ENCODE measurements around the gene UNC5C. TPM values are rescaled to one million over a fixed set of nuclear protein-coding genes. Genes with fewer than 3 reads are reported as not detected.

The UNC5C gene
- total RNA-seq, 1 donor from 2014 or later, result 2.6 TPM

DNA sequence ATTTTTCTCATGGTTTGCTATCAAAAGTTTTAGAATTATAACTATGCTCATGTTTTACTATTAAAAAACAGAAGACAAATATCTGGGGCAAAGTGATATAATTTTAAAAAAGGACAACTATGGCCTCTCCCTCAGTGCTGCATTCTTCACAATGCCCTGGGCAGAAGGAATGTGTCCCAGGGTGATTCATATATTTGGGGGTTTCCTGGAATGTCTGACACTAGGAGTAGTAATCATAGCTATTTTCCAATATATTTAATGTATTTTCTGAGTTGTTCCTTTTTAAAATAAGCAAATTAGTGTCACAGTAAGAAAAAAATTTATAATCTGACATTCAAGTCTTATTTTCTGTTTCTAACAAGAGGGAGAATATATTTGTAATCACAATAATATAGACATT, 281.7 kb downstream of the UNC5C start:
- no peak for DNase-seq (ENCODE audit: low spot score)

DNA sequence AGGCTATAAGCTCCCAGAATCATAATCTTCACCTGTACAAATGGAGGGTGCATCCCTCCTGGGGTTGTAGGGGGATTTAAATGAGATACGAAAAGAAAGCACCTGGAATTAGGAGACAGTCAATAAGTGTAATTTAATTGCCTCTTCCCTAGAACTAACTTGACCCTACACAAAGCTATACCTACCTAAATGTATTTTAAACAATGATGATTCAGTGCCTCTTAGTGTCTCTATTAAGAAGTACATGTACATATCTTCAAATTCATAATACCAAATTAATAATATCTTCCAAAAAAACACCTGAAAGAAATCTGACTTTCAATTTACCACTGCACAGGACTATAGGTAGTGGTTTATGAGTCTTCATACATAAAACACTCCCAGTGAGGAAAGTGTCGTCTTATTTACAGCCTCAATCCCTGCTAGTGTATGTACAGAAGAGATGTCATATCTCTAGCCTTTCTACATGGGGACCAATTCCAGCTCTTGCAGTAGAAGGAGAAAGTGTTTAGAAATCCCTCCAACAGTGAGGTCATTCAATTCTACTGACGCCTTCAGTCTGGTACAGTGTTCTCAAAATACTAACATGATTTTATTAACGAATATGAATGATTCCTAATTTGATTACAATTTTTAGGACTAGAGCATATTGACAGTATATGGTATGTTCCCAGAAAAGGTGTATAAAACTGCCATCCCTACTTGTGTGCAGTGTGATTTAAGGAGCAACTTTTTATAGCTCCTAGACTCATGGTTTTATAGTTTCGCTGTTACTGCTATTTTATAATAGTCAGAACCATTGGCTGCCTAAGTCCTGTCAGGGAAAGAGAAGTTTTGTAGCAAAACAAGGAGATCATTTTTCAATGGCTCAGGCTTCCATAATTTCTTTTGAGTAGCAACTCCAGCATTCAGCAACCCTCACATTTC, 282.7 kb downstream of the UNC5C start:
- no peak for DNase-seq (ENCODE audit: low spot score)

DNA sequence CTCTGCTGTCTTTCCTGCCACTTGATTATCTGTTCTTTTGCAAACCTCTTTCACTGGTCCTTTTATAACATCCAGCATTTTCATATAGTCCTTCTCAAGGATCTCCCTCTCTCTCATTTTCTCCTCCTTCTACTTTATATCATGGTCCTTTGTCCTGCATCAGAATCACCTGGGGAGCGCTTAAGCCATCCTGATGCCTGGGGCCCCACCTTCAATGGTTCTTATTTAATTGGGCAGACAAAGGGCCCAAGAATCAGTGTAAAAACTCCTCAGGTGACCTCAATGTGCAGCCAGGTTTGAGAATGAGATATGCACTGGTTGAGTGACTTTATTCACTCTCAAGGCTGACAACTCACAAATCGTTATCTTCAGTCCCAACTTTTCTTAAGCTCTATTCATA, 283.9 kb downstream of the UNC5C start:
- no peak for DNase-seq (ENCODE audit: low spot score)

DNA sequence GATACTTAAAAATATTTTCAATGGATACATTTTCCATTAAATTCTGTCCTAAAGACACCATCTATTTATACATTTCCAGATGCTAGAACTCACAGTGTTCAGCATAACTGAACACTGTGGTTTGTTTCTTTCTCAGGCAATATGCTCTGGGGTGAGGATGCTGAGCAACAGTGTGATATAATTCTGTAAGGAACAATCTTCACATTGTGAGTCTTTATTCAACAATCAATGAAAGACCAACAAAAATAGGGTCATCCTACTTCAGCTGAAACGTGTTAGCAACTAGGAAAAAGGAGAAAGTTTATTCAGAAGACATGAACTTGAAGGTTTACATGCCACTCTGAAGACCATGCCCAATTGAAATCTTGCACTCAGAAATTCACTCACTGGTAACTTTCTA, 284.8 kb downstream of the UNC5C start:
- DNase-seq (ENCODE audit: low spot score), result no peak

DNA sequence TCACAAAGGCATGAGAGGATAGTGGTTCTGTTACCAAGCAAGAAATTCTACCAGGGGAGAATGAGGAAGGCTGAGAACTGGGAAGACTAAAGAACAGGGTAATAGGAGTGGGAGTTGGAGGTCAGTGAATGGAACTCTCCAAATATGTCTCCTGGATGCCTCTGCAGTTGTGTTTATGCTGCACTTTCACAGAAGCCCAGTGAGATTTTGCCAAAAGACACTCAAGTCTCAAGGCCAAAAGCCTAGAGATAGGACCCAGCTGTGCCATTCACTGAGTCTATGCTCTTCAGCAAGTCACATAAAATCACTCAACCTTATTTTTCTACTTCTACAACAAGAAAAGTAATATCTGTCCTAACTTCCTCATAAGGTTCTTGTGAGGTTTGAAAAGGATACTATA, 285.4 kb downstream of the UNC5C start:
- peak; percentile 11 for DNase-seq (ENCODE audit: low spot score)

DNA sequence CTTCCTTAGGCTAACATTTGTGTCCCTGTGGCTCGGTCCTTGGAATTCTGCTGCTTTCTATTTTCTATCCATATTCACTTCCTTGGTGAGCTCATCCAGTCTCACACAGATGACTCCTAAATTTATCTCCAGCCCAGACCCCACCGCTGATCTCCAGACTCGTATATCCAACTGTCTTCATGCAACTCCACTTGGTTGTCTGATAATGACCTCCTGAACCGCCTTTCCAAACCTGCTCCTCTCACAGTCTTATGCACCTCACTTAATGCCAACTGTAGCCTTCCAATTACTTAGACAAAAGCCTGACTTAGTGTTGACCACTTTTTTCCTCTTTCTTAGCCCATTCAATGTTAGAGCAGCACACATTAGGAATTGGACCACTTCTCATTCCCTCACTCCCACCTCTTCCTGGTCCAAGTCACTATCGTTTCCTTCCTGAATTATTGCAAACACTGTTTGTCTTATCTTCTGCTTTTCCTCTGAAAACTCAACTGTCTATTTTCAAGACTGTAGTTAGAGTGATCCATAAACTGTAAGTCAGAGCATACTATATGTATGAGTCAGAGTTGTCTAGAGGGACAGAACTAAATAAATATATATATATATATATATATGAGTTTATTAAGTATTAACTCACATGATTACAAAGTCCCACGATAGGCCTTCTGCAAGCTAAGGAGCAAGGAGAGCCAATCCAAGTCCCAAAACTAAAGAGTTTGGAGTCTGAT, 292.5 kb downstream of the UNC5C start:
- DNase-seq (ENCODE audit: low spot score), result no peak

DNA sequence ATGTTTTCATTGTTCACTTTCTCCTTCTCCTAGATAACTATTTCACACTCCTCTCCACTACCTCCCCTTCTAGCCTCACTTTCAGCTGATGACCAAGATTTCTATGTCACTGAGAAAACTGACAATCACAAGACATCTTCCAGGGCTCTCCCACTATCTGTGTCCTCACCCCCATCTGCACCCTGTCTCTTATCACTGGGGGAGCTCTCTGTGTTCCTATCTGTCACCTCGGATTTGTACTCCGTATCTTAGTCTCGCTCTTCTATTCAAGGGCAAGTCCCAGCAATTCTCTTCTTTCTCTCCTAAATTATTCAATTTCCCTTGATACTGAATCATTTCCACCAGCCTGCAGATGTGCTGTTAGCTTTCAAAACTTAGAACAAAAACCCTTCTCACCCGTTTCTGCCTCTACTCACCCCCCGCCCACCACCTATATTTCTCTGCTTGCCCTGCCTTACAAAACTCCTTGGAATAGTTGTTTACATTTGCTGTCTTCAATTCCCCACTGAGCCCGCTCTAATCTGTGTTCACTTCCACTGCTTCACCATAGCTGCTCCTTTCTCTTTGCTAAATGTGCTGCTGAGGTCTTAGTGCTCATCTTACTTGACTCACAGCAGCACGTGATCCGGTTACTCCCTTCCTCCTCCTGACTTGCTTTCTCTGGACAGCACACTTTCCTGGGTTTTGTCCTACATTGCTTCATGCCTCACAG, 293.2 kb downstream of the UNC5C start:
- DNase-seq (ENCODE audit: low spot score), result no peak

DNA sequence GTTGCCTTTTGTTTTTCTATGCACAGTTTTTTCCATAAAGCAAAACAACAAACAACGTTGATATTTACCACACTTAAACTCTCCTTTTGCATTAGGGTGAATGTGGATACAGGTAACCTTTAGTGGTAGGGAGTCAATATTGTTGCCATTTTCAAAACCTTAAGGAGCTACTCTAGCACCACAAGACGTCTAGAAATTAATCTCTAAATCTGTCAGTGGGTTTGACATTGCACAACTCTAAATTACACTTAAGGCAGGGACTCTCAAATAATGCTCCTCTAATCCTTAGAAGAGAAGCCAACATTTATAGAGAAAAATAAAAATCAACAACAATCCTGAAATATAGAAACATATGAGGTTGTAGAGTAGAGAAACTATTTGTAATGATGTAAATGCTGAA, 297.2 kb downstream of the UNC5C start:
- DNase-seq (ENCODE audit: low spot score), result no peak

DNA sequence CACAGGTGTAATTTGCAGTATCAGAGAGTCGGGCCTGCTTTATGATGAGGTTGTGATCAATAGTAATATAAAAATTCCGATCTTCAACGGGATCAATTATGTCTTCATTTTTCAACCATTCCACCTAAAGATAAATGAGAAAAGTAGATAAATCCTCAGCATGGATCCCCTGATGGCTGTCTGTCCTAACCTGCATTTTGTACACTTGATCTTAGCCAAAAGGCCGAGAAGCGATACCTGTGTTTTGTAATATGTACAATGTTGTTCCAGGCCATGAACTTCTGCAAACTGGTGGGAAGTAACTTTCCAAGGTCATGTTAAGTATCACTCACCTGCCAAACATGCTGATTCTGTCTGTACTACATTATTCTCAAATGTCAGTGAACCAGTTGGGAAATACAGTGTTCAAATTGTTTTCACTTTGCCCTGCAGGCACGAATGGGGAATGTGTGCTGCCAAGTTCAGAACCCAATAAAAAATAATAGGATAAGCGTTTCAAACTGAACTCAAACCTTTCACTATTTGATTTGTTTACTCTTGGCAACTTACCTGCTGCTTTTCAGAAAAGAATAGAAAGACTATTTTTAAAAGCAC, 298.1 kb downstream of the UNC5C start:
- DNase-seq (ENCODE audit: low spot score), result no peak

DNA sequence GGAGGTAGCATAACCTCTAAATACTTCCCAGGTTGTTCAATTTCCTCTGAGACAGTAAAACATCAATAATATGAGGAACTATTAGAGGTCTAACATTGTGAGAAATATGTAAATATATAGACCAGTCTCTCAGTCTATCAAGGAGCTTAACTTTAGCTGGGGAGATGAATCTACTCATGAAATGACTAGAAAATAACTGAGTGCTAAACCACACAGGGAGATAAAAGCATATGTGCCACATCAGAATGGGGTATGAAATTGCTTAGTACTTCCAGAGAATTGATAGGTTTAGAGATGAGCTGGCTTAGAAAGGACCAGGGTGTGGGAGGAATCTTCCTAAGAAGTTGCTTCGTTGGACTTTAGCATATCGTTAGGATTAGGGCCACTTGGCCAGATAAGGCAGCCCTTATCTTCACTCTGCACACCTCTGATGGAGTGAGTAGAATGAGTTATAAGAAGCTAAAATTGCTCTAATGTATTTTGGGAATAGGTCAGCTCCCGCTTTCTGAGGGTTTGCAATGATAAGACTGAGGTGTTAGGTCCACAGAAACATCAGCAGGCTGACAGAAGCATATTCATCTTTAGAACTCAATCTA, 299.2 kb downstream of the UNC5C start:
- DNase-seq (ENCODE audit: low spot score), result no peak

DNA sequence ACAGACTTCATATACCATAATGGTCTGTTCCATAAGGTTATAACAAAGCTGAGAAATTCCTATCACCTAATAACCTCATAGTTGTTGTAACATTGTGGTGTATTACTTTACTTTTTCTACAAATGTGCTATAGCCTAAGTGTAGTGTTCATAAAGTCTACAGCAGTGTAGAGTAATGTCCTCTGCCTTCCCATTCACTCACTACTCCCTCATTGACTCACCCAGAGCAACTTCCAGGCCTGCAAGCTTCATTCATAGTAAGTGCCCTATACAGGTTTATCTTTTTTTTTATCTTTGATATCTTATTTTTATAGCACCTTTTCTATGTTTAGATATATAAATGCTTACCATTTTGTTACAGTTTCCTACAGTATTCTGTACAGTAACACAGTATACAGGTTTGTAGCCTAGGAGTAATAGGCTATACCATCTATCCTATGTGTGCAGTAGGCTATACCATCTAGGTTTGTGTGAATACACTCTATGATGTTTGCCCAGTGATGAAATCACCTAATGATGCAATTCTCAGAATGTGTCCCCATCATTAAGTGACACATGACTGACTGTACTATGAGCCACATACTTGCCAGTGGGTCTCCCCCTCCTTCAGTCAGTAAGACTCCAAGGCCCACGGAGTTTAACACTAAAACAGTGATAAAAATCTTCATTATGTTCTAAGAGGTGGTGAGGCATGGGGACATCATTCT, 299.9 kb downstream of the UNC5C start:
- no peak for DNase-seq (ENCODE audit: low spot score)

DNA sequence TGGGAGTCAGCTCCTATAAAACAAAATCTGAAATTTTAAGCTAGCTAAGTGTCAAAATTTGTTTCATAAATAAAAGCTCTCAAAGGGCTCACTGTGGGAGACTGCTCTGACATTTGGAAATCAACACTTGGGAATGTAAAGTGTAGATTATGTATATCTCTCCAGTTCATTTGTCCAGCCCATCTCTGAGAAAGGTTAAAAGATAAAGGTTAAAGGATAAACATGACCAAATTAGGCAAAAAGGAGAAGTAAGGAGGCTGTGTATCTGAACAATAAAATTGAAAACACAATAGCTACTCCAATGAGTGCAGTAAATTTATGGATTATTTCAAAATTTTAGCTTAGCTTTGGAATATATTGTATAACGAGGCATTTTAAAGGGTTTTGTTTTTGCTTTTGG, 304.9 kb downstream of the UNC5C start:
- DNase-seq (ENCODE audit: low spot score), result no peak

DNA sequence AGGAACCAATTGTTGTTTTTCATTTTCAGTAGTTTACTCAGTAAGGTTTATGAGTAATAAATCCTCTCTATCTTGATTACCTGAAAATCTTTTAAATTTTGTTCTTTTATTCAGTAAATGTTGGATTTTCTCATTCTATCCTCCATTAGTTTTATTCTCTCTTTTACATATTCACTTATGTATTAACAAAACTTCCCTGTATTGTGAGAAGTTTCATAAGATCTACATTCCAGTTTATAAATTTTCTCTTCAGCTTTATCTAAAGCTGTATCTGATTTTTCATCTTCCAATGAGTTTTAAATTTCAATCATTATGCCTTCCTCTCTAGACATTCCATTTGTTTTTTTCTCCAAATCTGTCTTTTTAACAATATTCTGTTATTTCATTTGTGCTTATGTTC, 310.2 kb downstream of the UNC5C start:
- DNase-seq (ENCODE audit: low spot score), result no peak

DNA sequence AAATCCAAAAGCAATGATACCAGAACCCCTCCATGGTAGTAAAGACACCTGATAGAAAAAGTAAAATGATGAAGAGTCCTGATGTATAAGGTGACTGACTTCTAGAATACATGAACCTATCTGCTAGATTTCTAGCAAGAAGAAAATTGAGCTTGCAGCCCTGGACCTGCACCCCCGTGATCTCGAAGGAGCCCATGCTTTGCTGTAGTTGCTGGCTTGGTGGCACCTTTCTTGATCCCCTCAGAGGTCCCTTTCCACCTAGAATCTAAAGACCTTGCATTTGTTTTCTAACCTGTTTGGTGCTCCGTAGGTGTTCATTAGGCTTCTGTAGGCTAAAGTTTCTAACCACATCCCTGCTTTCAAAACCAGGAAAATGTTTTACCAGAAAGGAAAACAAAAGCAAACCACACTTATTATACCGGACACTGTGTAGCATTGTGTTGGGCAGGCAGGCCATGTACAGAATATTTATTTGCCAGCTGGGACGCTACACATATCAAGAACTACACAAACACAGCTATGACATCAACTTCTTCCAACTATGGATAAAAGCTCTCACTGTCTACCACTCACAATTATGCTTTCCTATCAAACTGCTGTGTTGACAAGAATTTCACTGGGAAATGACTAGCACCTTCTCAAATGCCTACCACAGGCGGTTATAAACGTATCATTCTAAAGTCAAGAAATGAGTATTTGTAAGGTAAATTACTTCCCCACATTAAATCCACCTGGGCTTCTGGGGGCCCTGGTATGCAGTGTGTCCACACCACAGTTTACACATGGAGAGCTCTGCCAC, 316.2 kb downstream of the UNC5C start:
- DNase-seq (ENCODE audit: low spot score), result no peak

DNA sequence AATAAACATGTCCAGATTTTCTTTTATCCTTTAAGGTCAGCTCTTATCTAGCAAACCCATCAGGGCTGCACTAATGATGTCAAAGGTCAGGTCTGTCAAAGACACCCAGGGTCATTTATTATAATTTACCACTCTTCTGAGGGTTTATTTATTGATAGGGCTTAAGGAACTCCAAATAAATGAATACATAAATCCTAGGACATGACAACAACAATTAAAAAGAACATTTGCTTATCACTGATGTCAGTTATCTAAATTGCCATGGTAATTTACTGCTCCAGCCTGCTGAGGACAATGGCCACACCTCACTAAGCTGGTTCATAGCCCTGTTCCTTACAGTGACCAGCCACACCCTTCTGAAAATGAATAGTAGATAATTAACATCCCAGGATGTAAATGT, 317.1 kb downstream of the UNC5C start:
- DNase-seq (ENCODE audit: low spot score), result no peak

DNA sequence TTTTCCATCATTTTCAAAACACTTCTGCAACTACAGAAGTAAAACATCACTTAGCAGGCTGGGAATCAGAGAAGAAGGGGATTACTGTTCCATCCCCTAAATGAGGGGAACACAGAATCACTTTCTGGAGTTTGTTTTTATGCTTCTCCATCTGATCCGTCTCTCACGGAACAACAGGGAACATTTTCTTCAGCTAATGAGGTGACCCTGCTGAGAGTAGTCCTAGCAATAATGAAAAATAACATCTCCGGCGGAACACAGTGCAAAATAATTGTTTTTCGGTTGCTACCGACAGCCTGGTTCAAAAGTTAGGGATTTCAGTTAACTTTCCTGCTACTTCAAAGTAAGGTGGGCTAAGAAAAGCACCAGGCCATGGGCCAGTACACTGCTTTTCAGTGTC, 322.9 kb downstream of the UNC5C start:
- DNase-seq (ENCODE audit: low spot score), result no peak

DNA sequence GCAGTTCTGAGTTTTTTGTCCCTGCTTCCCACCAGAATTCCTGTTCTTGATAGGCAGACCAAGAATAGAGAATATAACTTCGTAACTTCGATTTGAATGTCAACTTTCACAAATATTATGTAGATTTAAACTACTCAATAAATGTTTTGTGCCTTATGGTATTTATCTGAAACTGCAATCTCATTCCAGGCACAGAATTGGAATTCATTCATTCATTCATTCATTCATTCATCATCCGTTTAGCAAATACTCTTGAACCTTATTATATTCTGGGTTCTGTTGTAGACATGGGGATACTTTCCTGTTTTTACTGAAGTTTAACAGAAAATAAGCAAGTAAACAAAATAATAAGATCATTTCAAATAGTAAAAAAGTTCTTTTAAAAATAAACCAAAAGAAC, 324.4 kb downstream of the UNC5C start:
- DNase-seq (ENCODE audit: low spot score), result no peak

DNA sequence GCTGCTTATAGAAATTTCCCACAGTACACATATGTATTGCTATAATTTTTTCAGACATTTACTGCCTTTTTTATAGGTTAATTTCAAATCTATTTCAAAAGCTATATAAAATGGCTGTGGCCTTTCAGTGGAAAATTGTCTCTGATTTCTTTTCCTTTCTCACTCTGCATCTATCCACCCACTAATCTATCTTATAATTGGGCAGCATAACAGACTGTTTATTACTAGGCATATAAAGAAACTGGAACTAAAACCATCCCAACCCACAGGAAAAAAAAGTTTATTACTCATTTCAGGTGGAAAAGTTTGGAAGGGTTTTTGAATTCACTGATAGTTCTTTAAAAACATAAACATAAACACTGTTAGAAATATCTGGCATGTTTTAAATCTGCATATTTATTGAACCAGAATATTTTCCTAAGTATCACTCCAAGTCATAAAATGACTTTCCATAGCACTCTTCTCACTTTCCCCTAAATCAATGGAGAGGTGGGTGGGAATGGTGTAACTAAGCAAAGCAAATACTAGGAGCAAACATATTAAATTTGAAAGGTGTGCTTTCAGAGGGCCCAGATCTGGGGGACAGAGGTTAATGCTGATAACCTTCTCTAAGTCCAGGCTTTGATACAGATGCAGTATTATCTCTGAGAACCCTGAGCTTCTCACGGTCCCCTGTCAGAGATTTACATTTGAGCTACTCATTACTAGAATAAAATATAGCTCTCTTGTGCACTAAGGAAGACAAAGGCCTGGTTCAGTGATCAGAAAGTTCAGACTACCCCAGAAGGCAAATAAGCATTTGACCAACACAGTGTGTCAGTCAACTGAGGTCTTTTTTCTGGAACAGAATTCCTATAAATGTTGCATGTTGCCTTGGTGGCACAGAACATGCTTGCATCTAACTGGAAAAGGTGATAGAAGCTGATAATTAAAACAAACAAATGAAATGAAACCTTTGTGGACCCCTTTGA, 328.3 kb downstream of the UNC5C start:
- DNase-seq (ENCODE audit: low spot score), result no peak

DNA sequence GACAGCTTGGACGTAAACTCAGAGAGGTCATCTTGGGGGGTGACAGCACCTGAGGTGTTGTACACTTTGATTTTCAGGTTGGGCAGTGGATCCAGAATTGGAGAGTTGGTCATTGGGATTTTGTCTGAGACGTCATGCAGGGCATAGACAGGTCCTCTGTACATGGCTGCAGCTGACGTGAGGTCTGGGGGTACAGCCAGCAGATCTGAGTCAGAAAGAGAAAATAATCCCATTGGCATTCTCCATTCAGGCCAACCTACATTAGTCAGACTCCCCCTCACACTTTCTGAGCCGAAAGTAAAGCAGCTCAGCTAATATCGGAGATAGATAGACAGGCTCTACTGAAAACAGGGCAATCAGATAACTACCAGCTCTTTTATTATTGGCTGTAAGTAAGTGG, 329.7 kb downstream of the UNC5C start:
- DNase-seq (ENCODE audit: low spot score), result no peak

All from mucosa of gallbladder (tissue), 1 donor.